ENCODE measurements around the gene RGS14.
"Not testable (repeated sequence)": the region's sequence is repeated elsewhere in the genome, so short reads cannot be mapped to it uniquely, and the experiment has no call there.

Gene RGS14

DNA sequence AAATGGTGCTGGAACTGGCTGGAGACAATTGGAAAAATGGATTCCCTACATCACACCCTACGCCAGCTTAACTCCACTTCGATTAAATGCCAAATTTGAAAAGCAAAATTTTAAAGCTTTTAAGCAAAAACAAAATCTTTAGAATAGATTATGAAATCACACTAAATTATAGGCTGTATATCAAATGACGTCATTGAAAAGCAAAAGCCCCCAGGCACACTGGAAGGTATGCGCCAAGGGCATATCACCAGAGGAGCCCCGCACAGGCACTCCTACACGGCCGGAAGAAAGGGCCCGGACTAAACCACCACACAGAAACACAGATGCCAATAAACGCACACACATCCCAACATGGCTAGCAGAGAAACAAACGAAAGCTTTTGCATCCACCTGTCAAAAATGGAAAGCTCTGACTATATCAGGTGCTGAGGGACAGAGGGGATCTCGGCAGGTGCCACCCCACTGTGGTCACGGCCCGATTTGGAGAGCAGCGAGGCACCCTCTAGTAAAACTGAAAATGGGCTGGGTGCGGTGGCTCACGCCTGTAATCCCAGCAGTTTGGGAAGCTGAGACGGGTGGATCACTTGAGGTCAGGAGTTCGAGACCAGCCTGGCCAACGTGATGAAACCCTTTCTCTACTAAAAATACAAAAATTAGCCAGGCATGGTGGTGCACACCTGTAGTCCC, 29.0 kb upstream of the RGS14 start:
- DNase-seq, result no peak

DNA sequence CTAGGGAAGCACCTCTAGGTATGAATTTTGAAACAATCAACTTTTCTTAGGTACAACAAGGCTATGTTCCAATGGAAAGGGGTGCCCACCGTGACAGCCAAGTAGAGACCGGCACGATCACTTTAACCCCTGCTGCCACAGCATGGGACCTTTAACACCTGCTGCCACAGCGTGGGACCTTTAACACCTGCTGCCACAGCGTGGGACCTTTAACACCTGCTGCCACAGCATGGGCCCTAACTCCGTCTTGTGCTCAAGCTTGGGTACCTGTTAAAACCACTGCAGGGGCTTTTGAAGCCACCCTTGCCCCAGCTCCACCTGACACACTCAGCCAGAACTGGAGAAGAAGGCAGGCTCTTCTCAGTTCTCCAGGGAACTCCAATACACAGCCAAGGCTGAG, 27.8 kb upstream of the RGS14 start:
- DNase-seq, result no peak

DNA sequence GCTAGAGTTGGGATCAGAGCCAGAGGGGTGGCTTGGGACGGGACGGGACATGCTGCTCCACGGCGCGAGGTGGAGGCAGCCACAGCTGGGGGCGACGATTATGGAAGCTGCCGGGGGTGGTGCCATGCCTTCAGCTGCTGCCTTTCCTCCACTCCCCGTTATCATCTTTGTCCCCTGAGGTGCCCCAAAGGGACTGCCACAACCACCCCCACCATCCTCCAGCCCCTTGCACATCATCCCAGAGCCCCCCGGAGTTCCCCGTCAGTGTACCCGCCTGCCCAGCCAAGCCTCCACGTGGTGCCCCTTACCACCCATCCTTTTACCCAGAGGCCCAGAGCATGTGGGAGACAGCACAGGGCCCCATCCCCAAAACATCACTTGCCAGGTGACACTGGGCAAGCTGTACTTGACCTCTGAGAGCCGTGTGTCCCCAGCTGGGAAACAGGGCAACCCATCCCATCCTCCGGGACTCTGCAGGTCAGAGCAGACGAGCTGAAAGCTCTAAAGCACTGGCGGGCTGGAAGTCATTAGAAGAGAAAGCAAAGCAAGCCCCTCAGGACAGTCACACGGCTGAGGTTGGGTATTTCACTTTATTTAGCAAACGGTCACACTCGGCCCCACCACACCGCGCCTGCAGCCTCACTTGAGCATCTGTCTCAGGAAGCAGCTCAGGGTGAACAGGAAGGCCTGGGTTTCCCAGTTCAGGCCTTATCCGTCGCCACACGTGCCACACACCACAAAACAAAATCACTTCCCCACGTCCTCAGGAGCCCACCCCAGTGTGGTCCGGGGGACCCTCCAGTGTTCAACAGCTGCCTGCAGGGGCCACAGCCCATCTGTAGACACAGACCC, 26.5 kb upstream of the RGS14 start:
- DNase-seq, result peak in 1 of 2 donors; percentile 9

DNA sequence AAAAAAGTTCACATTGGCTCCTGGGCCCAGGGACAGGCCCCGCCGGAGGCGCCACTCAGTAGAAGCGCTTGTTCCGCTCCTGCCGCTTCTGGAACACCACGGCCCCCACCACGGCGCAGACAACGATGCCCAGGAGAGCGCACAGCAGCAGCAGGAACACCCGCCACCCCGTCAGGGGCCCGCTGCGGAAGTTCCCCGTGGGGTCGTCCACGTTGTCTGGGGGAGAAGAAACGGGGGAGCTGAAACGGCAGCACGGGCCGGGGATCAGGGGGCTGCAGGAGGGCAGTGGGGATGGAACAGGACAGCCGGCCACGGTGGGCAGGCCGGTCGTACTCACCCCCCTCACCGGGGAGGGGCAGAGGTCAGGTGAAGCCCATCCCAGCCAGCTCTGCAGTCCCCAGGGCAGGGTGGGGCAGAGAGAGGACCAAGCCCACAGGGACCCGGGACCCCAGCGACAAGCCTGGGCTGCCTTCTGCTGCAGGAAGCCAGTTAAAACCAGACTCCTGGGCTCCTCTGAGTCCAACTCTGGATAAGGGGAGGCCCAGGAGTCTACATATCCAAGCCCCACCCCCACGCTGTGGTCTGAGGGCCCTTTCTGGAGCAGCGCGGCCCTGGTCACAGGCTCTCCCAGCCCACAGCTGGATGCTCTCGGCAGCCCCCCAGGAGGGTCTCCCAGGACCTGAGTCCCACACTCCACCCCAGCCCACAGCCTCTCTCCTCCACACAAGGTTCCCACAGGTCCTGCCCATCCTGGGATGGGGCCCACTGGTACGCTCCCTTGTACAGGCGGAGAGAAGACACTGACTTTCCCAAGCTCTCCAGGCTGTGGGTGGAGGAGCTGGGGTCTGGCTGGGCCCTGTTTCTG, 25.5 kb upstream of the RGS14 start:
- no peak for DNase-seq

DNA sequence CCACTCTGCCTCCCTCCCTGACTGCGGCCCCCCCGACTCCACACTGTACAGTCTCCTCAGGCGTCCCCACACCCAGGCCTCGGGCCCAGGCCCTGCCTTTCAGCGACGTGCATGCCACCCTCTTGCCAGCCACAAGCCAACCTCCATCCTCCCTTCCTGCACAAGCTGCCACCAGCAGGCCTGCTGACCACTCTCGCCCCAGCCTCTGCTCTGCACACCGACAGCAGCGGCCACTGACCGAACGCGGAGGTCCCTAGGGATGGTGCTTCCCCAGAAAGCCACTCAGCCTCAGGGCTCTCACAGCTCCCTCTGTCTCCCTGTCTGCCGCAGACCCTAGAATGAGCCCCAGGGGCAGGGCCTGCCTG, 24.8 kb upstream of the RGS14 start:
- no peak for DNase-seq

DNA sequence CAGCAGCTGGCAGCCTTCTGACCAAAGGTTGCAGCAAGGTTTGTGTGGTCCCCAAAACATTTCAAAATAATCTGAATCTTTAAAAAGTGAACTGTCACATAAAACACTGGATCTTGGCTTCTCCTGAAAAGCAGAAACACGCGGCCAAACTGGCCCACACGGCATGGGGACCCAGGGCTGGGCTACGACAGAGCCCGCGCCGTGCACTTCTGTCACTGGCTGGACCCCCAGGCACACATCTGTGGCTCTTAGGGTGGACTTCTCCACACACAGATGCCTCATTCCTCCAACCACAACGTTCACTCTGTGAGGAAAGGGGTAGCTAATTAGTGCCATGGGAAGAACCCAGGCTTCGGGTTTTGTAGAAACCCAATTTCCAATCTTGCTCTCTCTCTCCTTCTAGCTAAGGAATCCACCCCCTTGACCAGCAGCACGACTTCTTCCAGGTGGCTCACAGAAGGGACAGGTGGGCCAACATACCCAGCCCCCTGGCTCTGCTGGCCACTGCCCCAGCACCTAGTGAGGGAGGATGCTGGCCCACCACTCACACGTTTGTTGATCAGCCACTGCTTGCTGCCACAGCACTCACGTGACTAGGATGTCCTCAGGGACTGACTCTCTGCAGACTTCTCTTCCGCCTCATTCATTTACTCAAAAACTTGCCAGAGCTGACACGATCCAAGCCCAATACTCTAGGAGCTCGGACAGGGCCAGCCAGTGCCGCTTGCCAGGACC, 24.1 kb upstream of the RGS14 start:
- no peak for DNase-seq

DNA sequence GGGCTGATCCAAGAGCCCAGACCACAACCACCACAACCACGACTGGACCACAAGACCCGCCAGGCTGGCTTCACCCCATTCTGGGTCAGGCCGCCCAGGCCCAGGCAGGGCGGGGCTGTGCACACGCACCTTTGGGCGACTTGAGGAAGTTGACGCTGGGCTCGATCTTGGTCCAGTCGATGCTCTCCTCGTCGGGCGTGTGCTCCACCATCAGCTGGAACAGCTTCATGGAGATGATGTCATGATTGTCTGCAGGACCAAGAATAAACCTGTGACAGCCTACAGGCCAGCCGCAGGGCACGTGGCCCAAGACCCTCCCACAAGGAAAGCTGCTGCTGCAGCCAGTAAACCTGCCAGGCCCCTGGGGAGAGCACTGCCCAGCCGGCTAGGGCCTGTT, 23.6 kb upstream of the RGS14 start:
- no peak for DNase-seq

DNA sequence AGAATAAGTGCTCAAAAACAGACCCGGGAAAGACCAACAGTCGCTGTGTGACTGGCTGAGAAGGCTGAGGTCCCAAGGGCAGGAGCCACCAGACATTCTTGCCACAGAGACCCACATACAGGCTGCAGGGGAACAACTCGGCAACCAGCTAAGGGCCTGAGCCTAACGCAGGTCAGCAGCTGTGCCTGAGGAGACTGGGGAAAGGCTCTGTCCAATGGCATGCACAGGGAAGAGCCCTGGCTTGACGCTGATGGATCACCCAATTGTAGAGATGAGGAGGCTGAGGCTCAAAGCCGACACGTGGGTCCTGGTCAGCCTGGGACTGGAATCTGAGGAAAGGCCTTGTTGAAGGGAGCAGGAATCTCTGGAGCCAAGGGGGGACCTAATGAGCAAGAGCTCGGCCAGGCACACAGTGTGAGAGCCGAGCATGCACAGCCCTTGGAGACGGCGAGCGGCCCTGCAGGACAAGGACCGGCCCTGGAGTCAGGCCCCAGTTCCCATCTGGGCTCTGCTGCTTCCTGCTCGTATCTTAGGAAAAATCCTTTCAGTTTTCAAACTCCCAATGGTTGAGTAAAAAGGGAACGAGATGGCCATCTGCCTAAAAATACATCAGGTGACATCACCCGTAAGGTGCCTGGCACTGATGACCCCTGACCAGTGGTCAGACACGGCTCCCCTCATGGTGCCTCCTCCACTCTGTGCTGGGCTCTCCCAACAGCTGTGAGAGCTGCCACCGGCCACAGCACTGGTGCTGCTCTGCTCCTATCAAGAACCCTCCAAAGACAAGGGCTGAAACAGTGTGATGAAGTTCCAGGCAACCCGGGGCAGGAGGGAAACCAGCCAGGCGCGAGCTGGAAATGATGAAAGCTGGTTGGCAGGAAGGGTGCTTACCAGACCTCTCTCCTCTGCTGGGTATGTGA, 22.7 kb upstream of the RGS14 start:
- DNase-seq, result no peak

DNA sequence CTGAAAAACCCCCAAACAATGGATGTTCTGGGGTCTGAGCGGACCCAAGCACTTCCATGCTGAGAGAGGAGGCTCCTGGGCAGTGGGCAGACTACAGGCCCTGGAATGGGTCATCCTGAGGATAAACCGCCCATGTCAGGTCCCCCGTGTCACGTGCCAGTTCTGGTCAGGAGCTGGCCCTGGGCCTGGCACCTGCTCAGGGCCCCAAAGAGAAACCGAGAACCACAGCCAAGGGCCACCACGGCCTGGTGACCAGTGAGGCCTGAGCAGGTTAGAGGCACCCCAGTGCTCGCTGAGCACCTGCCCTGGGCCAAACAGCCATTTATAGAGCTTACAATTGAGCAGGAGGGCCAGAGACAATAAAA, 22.0 kb upstream of the RGS14 start:
- no peak for DNase-seq

DNA sequence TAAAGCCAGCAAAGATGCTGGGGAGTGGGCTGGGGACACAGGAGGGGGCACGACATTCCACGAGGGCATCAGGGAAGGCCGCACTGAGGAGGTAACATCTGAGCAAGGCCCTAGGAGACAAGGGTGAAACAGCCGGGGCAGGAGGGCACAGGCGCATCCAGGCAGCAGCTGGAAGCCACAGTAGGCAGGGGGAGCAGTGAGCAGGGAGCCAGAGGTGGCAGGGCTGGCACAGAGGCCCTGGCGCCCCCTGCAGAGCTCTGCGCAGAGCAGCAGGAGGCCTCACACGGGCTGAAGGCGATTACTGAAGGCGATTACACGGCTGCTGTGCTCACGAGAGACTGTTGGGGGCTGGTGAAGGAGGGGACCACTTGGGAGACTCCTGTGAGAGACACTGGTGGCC, 21.6 kb upstream of the RGS14 start:
- DNase-seq, result peak in 1 of 2 donors; percentile 38

DNA sequence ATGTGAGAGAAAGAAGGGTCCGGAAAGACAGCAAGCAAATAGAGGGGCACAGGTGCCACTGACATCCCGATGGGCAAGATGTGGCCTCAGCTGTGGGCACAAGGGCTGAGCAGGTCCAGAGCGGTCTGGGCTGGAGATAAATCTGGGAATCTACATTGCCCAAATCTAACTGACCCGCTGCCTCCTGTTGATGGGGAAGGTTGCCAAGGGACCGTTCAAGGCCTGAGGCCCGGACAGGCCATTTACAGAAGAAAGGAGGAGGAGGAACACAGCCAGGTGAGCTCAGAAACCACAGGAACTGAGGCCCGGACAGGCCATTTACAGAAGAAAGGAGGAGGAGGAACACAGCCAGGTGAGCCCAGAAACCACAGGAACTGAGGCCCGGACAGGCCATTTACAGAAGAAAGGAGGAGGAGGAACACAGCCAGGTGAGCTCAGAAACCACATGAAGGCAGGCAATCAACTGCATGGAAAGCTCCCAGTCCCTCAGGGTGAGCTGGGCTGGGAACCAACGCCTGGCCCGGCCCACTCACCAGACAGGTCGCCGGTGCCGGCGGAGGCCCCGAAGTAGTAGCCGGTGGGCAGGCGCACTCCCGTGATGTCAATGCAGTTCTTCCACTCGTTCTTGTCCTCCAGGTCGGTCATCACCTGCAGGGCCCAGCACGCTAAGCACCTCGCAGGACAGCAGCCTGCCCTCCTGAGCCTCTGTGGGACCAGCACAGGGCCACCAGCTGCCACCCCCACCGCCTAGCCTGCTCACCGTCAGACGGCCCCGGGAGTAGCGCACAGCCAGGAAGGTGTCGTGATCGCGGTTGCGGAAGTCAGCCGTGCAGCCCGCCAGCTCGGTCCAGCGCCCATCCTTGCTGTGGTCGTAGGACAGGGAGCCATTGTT, 20.9 kb upstream of the RGS14 start:
- no peak for DNase-seq

DNA sequence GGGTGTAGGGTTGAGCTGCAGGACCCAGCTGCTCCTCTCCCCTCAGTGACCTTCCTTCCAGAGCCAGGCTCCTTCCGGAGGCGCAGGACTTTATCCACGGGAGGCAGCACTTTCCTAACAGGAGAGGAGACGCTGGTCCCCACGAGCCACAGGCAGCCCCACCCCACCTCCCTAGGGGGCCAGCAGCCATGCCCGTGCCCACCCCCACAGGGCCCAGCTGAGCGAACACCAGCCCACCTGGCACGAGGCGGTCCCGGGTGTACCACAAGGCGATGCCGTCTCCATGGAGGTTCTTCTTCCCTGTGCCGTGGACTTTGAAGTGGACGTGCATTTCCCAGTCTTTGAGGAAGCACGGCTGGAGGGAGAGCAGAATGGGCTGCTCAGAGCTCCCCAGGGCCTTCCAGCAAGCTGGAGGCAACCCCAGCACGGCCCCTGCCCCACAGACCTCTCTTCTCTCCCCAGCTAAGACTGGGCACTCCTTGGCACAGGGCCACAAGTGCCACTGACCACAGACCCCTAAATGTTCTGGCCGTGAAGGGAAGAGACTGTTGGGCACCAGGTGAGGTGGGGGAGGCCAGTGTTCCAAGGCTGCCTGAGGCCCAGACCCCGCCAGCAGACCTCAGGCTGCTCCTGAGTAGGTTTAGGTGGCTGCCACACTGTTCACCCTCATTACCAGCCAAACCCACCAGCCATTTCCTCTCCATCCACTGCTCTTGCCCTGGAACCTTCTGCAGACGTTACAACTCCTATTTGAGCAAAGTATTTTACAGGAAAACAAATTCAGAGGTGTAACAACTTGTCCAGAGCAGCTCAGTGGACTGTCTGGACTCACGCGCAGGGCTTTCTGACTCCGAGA, 19.2 kb upstream of the RGS14 start:
- DNase-seq, result no peak

DNA sequence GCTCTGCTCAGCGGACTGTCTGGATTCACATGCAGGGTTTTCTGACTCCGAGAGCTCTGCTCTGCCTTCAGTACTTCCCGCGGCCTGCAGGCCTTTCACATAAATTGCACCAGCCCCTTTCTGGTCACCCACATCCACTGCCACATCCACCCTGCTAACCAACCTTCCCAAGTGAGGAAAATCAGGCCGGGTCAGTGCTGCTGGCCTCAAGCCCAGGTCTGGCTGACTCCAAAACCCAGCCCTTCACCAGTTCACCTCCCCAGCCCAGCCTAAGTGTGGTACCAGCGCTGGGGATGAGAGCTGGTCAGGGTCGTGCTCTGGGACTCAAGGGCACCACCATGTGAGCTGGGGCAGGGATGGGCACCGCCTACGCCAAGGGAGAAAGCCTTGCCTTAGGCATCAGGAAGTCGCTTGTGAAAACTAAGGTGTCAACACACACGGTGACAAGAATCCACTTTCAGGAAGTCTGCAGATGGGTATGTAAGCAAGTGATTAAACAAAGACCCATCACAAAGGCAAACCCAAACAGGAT, 18.6 kb upstream of the RGS14 start:
- no peak for DNase-seq

DNA sequence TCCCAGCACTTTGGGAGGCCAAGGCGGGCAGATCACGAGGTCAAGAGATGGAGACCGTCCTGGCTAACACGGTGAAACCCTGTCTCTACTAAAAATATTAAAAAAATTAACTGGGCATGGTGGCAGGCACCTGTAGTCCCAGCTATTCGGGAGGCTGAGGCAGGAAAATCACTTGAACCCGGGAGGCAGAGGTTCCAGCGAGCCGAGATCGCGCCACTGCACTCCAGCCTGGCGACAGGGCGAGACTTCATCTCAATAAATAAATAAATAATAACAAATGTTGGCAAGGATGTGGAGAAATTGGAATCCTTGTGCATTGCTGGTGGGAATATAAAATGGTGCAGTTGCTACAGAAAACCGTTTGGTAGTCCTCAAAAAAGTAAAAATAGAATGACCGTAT, 14.7 kb upstream of the RGS14 start:
- not testable (repeated sequence) for DNase-seq

DNA sequence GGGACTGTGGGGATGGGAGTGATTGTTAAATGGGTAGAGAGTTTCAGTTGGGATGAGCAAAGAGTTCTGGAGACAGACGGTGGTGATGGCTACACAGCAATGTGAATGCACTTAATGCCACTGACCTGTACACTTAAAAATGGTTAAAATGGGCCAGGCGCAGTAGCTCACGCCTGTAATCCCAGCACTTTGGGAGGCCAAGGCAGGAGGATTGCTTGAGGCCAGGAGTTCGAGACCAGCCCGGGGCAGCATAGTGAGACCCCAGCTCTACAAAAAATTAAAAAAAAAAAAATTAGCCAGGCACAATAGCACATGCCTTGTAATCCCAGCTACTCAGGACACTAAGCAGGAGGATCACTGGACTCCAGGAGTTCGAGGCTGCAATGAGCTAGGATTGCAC, 13.9 kb upstream of the RGS14 start:
- DNase-seq, result no peak

DNA sequence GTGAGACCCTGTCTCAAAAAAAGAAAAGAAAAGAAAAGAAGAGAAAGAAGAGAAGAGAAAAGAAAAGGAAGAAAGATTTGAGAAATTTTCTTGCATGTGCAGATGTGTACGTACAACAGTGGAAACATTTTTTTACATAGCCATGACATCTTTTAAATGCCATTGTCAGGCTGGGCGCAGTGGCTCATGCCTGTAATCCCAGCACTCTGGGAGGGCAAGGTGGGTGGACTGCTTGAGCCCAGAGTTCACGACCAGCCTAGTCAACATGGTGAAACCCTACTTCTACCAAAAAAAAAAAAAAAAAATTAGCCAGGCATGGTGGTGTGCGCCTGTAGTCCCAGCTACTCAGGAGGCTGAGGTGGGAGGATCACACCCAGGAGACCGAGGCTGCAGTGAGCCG, 12.8 kb upstream of the RGS14 start:
- no peak for DNase-seq

DNA sequence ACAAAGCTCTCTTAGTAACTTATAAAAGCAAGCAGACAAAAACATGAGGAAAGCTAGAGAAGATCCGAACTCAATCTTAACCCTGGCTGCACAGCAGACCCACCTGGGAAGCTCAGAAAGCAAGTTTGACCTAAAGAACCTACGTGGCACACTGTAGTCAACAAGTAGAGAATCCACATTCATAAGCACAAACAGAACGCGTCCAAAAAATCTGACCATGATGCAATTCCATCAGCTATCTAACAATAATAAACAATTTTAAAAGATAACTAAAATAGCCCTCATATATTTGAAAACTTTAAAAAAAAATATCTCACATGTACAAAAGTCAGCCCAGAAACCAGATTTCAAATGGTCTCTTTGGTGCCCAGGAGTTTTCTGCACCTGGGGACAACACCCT, 10.9 kb upstream of the RGS14 start:
- no peak for DNase-seq

DNA sequence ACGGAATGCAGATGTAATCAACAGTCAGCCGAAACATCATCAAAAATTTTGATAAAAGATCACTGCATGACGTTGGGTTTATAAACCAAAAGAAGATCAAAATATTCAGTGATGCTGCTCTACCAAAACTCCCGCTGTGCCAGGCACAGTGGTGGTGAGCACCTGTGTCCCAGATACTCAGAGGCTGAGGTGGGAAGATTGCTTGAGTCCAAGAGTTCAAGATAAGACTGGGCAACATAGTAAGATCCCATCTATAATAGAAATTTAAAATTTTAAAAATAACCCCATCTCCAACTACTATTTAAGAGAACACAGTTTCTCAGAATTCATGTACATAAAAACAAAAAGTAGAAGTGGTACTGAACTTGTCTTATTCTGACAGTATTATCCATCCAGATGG, 10.0 kb upstream of the RGS14 start:
- DNase-seq, result no peak

DNA sequence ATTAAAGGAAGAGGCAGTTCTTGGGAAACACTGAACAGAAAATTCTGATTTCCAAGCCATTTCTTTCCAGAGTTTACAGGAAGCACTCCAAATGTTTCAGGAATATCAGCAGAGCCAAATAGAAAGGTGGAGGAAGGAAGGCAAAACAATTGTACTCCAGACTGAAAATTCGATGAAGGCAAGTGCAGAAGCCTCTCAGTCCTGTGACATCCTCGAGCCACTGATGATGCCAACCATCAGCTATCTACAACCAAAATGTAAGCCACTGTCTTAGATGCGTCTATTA, 8.4 kb upstream of the RGS14 start:
- DNase-seq, result no peak

DNA sequence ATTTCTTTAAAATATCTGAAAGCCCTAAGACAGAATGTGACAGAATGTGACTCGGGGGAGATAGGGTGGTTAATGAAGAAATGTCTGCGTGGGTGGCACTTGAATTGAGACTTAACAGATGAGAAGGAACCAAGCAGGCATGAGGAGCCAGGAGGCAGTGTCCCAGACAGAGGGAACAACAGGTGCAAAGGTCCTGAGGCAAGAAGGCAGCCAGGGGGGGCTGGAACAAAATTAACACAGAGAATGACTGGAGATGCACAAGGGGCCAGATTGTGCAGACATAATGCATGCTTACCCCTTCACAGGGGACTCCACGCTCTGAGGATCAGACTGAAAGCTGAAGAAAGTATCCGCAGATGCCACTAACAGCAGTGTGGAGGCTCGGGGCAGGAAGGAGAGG, 8.0 kb upstream of the RGS14 start:
- DNase-seq, result no peak
